NCI-H2196 treated with DMSO at 0.1 percent for 48 hours (cell line): ENCODE results near the gene RANBP17.
"Not testable (repeated sequence)": the region's sequence is repeated elsewhere in the genome, so short reads cannot be mapped to it uniquely, and the experiment has no call there.

Experiments
- DNase-seq: peaks from one replicate; lab custom pipeline; 2025; ENCODE audit not compliant: unreplicated experiment; lab: John Stamatoyannopoulos, UW

The RANBP17 gene

DNA sequence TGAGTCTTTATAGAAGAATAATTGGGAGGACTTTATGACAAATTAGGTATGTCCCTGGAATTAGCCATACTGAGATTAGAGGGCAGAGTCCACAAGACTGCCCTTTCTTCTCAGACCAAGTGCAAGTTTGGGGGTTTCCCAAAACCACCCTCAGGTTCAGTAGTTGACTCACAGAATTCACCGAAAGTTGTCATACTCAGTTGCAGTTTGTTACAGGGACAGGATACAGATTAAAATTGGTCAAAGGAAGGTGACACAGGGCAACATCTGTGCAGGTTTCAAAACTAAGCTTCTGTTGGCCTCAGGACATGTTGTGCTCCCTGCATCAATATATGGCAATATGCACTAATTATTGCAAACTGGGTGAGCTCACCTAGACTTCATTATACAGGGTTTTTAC is 3.8 kb downstream of the RANBP17 start:
- no peak for DNase-seq

GRCh38 chr5:170867825-170868224 is 6.0 kb downstream of the RANBP17 start:
- DNase-seq, result no peak

DNA sequence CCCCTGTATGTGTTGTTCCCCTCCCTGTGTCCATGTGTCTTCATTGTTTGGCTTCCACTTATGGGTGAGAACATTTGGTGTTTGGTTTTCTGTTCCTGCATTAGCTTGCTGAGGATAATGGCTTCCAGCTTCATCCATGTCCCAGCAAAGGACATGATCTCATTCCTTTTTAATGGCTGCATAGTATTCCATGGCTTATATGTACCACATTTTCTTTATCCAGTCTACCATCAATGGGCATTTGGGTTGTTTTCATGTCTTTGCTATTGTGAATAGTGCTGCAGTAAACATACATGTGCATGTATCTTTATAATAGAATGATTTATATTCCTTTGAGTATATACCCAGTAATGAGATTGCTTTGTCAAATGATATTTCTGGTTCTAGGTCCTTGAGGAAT is 8.6 kb downstream of the RANBP17 start:
- DNase-seq, result not testable (repeated sequence)

- no peak for DNase-seq
These were observed 12.2 kb downstream of the RANBP17 start for GRCh38 chr5:170874017-170874416.

GRCh38 chr5:170875811-170876210 is 14.0 kb downstream of the RANBP17 start:
- DNase-seq, result no peak

GRCh38 chr5:170880084-170880483 is 18.3 kb downstream of the RANBP17 start:
- DNase-seq, result no peak

DNA sequence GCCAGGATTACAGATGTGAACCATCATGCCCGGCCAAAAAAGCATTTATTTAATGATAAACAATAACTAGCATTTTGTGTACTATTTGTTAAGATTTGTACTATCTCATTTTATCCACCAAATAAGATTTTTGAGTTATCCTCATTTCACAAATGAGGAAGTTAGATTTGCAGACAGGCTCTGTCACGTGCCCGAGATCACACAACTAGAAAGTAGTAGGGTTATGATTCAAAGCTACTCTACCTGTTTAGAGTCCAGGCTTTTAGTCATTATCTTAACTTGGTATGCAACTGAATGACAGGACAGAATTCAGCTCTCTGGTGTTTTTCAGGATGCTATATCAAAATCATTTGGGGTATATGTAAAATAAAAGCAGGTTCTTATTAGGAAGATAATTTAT is 20.5 kb downstream of the RANBP17 start:
- no peak for DNase-seq

DNA sequence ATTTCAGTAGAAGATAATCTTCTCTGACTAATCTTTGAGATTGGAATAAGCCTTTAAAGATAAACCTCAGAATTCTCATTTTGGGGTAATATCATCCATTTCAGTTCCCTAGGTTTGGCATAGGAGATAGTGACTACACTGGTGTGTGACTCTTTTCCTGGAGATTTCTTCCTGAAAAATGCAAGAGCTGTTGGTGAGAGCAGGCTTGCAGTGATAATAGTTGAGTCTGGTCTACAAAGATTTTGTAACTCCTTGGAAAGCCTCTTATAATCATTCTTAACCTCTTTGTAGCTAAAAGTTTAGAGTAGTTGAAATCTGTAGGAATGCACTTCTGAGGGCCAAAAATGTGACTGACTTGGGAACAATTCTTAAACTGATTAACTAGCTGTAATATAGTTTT is 23.4 kb downstream of the RANBP17 start:
- no peak for DNase-seq

DNA sequence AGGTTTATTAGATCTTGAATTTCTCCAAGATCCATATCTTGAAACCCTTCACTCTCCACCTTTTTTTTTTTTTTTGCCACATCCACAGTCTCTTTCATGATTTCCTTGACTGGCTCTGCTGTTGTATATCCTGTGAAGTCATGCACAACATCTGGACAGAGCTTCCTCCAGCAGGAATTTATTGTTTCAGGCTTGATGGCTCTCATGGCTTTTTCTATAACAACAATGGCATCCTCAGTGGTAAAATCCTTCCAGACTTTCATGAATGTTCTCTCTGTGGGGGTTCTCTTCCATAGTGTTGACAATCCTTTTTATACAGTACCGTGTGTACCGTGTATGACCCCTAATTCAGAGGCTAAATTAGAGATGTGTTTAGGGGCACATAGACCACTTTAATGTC is 24.0 kb downstream of the RANBP17 start:
- no peak for DNase-seq

GRCh38 chr5:170886210-170886894 is 24.5 kb downstream of the RANBP17 start:
- no peak for DNase-seq

DNA sequence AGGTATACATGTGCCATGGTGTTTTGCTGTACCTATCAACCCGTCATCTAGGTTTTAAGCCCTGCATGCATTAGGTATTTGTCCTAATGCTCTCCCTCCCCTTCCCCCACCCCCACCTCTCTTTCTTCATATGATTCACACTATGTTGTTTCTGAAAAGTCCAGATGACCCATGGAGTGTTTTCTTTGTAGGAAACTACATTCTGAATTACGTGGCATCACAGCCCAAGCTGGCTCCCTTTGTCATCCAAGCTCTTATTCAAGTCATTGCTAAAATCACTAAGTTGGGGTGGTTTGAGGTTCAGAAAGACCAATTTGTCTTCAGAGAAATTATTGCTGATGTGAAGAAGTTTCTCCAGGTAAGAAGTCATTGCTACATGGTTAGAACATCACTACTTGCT is 30.4 kb downstream of the RANBP17 start:
- DNase-seq, result no peak

- DNase-seq, result no peak
These were observed 32.8 kb downstream of the RANBP17 start for GRCh38 chr5:170894665-170895064.

- DNase-seq, result no peak
These were observed 35.0 kb downstream of the RANBP17 start for GRCh38 chr5:170896779-170897178.

DNA sequence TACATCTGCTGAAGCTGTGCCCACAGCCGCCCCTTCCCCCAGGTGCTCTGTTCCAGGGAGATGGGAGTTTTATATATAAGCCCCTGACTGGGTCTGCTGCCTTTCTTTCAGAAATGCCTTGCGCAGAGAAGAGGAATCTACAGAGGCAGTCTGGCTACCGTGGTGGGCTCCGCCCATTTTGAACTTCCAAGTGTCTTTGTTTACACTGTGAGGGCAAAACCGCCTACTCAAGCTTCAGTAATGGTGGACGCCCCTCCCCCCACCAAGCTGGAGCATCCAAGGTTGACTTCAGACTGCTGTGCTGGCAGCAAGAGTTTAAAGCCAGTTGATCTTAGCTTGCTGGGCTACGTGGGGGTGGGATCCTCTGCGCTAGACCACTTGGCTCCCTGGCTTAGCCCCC is 41.3 kb downstream of the RANBP17 start:
- no peak for DNase-seq

GRCh38 chr5:170907758-170908157 is 45.9 kb downstream of the RANBP17 start:
- DNase-seq, result no peak

DNA sequence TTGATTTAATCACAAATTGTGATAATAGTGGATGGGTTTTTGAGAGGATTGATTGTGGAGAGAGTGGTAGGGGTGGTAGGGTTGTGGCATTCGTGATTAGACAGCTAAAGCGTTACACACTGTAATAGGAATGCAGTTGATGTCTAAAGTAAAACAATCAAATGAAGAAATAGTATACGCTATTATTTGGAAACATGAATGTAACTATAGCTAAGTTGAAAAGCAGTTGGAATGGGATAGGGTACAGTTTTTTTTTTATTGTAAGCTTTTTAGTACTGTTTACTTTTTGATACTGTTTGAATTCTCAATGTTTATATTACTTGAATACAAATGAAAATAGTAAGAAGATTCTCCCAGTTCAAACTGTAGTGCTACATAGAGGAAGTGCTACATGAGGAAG is 51.8 kb downstream of the RANBP17 start:
- DNase-seq, result no peak

- no peak for DNase-seq
These were observed 55.3 kb downstream of the RANBP17 start for GRCh38 chr5:170917113-170917512.

DNA sequence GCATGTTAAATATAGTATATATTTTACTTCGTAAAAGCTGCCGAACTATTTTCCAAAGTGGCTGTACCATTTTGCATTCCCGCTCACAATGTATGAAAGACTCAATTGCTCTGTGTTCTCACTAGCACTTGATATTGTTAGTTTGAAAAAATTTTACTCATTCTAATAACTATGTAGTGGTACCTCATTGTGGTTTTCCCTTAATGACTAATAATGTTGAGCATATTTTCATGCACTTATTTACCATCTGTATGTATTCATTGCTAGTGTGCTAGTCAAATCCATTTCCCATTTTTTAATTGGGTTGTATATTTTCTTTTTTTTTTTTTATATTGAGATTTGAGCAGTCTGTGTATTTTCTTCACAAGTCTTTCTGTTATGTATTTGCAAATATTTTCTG is 58.4 kb downstream of the RANBP17 start:
- no peak for DNase-seq

DNA sequence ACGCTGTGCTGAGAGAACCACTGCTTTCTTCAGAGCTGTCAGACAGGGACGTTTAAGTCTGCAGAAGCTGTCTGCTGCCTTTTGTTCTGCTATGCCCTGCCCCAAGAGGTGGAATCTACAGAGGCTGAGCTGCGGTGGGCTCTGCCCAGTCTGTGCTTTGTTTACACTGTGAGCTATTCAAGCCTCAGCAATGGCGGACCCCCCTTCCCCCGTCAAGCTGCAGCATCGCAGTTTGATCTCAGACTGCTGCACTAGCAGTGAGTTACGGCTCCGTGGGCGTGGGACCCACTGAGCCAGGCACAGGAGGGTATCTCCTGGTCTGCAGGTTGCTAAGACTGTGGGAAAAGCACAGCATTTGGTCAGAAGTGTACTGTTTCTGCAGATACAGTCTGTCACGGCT is 60.5 kb downstream of the RANBP17 start:
- not testable (repeated sequence) for DNase-seq

DNA sequence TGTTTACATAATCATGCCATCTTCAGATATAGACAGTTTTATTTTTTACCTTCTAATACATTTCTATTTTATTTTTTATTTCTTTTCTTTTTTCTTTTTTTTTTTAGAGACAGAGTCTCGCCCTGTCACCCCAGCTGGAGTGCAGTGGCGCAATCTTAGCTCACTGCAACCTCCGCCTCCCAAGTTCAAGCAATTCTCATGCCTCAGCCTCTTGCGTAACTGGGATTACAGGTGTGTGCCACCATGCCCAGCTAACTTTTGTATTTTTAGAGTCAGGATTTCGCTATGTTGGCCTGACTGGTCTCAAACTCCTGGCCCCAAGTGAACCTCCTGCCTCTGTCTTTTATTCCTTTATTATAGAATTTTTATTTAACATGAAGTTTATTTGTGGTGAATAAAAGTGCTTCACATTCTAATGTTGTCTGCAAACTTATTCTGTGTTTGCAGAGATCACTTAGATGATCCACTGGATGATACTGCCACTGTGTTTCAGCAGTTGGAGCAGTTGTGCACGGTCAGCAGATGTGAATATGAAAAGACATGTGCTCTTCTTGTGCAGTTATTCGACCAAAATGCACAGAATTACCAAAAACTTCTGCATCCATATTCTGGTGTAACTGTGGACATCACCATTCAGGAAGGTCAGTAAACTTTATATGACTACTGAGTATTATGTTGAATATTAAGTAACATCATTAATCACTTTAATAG is 62.2 kb downstream of the RANBP17 start:
- DNase-seq, result no peak

- DNase-seq, result not testable (repeated sequence)
These were observed 73.9 kb downstream of the RANBP17 start for GRCh38 chr5:170935534-170936218.

DNA sequence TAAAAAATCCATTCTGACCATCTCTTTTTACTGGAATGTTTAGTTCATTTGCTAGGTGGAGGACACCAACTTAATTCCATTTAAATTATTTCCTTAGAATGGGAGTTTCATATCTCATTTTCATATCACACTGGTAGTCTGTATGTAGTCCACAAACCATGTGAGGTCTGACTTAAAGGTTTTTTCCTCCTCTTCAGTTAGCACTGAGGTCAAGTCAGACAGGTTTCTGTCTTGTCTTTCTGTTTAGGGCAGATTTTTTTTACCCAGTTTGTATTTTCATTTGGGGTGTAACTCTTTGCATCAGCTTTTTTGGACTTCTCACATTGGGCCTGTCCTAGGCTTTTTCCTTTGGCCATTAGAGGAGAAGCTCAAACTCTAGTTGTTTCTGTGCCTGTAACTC is 75.3 kb downstream of the RANBP17 start:
- DNase-seq, result no peak
